ENCODE measurements around the gene THBS4. TPM values are rescaled to one million over a fixed set of nuclear protein-coding genes. Genes with fewer than 3 reads are reported as not detected.

Gene THBS4
- 0.09 to 0.11 TPM (median 0.09 TPM) in 3 of 5 replicates, not detected in the others for total RNA-seq (2022; extraction: Qiagen RNA extraction)

DNA sequence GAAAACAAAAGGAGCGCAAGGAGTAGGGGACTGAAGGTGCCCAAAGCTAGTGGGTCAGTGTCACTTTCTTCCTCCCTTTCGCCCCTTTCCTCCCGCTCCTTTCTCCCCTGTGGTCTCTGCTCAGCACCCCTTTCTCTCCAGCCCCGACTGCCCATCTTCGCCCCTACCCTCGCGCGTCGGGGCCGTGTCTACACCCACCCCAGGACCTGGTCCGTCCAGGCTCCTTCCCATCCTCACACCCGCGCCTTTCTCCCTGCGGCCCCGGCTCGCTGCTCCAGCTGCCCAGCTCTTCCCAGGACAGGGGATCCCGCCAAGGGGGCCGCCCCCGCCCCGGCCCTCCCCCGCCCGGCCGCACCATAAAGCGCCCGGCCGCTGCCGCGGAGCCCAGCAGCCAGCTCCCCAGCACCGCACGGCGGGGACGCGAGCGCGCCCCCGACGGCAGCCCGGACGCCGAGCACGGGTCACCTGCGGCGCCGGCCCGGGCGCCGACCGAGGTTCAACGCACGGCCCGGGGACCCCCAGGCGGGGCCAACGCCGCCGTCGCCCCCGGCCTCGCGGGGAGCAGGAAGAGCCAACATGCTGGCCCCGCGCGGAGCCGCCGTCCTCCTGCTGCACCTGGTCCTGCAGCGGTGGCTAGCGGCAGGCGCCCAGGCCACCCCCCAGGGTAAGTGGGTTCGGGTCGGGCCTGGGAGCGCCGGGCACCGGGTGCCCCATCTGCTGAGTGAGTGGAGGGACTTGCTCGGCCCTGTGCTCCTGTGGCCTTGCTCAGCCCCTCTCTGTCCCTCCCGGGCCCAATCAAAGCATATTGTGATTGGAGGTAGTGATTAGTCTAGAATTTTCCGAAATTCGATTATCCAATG is at the start of gene THBS4:
TSS of gene THBS4 (plus strand) at position 387 of the 860 bp plus-strand sequence. CDS start at position 577, 190 bp downstream.

DNA sequence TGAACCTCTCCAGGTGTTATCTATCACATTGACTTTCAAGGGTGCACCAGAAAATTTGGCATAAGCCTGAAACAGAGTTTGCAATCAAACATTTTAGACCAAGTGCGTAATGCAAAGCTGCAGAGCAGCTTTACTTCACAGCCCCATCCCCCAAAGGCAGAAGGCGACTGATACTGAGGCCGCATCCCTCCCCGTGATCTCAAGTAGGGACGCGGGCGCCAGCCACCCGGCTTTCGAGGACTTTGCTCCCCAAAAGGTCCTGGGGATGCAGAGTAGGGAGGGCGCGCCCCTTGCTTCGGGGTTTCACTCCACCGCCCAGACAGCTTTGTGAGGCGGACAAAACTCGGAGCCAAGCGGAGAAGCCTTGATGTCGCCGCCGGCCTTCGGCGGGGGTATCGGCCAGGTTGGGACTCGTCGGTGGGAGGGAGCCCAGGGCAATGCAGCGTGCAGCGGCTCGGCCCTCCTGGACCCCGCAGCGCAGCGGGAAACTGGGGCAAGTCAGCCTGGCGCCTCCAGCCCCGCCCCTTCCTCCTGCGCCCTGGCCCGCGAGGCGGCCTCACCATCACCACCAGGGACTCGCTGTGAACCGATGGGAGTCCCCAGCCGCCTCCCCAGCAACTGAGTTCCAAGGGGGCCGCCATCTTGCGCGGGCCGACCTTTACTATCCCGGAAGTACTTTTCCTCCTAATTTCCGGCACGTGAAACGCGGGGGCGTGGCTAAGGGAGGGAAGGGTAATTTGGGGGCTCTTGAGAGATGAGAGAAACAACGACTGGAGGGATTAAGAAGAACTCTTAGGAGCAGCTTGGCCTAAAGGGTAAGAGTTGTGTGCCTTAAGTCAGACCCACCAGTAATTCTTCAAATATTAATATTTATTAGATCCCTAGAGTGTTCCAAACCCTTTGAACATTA is 44.3 kb upstream of the THBS4 start, which contains the start of gene MTX3:
TSS of gene MTX3 (minus strand) at position 665 of the 910 bp plus-strand sequence. CDS start at position 641, 24 bp downstream.

Other genes starting within 250 kb of the THBS4 start
- 5.0 to 6.5 TPM (median 5.7 TPM) in 5 replicates for gene MTX3, start 44.1 kb upstream of the THBS4 start, total RNA-seq (2022; extraction: Qiagen RNA extraction)
- gene SERINC5, start 220.7 kb downstream of the THBS4 start, total RNA-seq (2022; extraction: Qiagen RNA extraction) = 5.2 to 8.0 TPM (median 6.4 TPM) in 5 replicates